Measurements from ENCODE around the gene ABLIM2. TPM values are rescaled to one million over a fixed set of nuclear protein-coding genes. Genes with fewer than 3 reads are reported as not detected.

ABLIM2 gene
- total and polyA plus RNA-seq, 2 of the 8 experiments (the other 6 are each of a cell fraction or from before 2014, with no cell fraction given) = 2.8 to 3.0 TPM

DNA sequence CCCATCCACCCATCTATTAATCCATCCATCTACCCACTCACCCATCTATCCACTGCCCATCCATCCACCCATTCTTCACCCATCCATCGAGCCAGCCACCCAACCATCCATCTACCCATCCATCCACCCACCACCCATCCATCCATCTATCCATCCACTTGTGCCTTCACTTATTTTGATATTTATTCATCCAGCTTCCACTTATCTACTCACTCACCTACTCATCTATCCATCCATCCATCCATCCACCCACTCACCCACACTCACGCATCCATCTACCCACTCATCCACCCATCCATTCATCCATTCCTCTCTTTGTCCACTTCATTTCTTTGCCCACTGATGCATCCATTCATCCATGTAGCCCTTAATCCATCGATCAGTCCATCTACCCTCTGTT lies 146.1 kb downstream of the ABLIM2 start:
- no peak overlapping the region for H3K4ac ChIP-seq (replicated peaks; ENCODE audit: insufficient read length, low read depth, low read length)
- H2BK5ac ChIP-seq (ENCODE audit: low read depth, low read length) = no peak overlapping the region
- H3K9ac ChIP-seq (replicated peaks in 1 of 4; ENCODE audit: extremely low read depth in 1 of 4, low read depth in 3 of 4, low read length in 3 of 4) = no peak overlapping the region
- WGBS, 2 experiments (ENCODE audit: extremely low coverage in 1 of 2, insufficient coverage in 1 of 2, insufficient read length in 1 of 2, insufficient replicate concordance in 2 of 2, low coverage in 1 of 2, low lambda C conversion rate in 2 of 2, missing lambda C conversion rate in 1 of 2) = 93% methylated on average over 3 of the region's 3 CpGs; no CpG with 5 or more reads in 1 of the 2 experiments
- DNase-seq (ENCODE audit: low read depth in 1 of 2, low spot score in 2 of 2) (no peak), FAIRE-seq (no peak)
- H3K56ac ChIP-seq (replicated peaks; ENCODE audit: insufficient read length, low read depth, low read length) = no peak overlapping the region
- no peak overlapping the region for H2BK20ac ChIP-seq (ENCODE audit: low read length)
- H4K8ac ChIP-seq (ENCODE audit: extremely low read depth, insufficient read depth, low read length) = no peak overlapping the region
- no peak overlapping the region for H3K18ac ChIP-seq (ENCODE audit: extremely low read depth, low read length)
- no peaks in the 10 kb centered on the region for H3K9me3 ChIP-seq (ENCODE audit: insufficient read depth in 2 of 2, low read depth in 1 of 2, low read length in 1 of 2)
- no peak overlapping the region for H2AFZ ChIP-seq (ENCODE audit: low read length)
- no peak overlapping the region for H3K4me2 ChIP-seq (ENCODE audit: insufficient read depth in 1 of 2, low read depth in 2 of 2, low read length in 2 of 2)
- no peaks in the 10 kb centered on the region for H3K79me1 ChIP-seq (ENCODE audit: low read depth, low read length)
- no peaks in the 10 kb centered on the region for H3K79me2 ChIP-seq (ENCODE audit: control insufficient read depth in 1 of 2, insufficient read depth in 2 of 2, low read length in 2 of 2)
- no peaks in the 10 kb centered on the region for H3K27me3 ChIP-seq (replicated peaks in 1 of 4; ENCODE audit: control insufficient read depth in 3 of 4, extremely low read depth in 1 of 4, insufficient read depth in 3 of 4, low read length in 3 of 4)
- H2BK120ac ChIP-seq (replicated peaks; ENCODE audit: low read depth, low read length) = no peak overlapping the region
- peaks cover 0 to 1% of the 10 kb centered on the region in 2 experiments for H4K20me1 ChIP-seq (replicated peaks in 1 of 2; ENCODE audit: control insufficient read depth in 1 of 2, insufficient read depth in 2 of 2, low read length in 2 of 2)
- H3K23ac ChIP-seq (ENCODE audit: insufficient read length) = no peak overlapping the region
- H3K14ac ChIP-seq (ENCODE audit: insufficient read length) = no peak overlapping the region
- H2BK12ac ChIP-seq (ENCODE audit: low read depth, low read length) = no peak overlapping the region
- H3K36me3 ChIP-seq (ENCODE audit: control insufficient read depth in 2 of 4, insufficient read depth in 4 of 4, low read length in 3 of 4) = no peaks in the 10 kb centered on the region
- H3K23me2 ChIP-seq (ENCODE audit: low read depth, low read length) = peaks cover 13% of the 10 kb centered on the region; the same call in 1 of the 2 replicates
- ChIA-PET CTCF (ENCODE audit: partially characterized antibody) (interaction anchor here (1.1 to 1.2 kb wide), 2 partner anchors 29 to 277 kb away, joined by 3 read pairs; no protein-coding TSS in a partner anchor), POLR2A (ENCODE audit: partially characterized antibody) (no interaction called here)
- no peak overlapping the region for H3K4me3 ChIP-seq (ENCODE audit: extremely low read depth in 1 of 4, insufficient read depth in 2 of 4, low read depth in 3 of 4, low read length in 4 of 4)
- no peak overlapping the region for H4K5ac ChIP-seq (ENCODE audit: insufficient read length, low read depth, low read length)
- no peak overlapping the region for H2BK15ac ChIP-seq (ENCODE audit: low read length)
- no peak overlapping the region for H4K91ac ChIP-seq (replicated peaks; ENCODE audit: insufficient read length, low read length)
- no peak overlapping the region for H3K27ac ChIP-seq (ENCODE audit: low read depth, low read length)
- H3K4me1 ChIP-seq (replicated peaks in 1 of 4; ENCODE audit: control insufficient read depth in 3 of 4, insufficient read depth in 4 of 4, low read length in 3 of 4) = no peaks in the 10 kb centered on the region
- H2AK5ac ChIP-seq (ENCODE audit: low read depth, low read length) = no peak overlapping the region
- TF ChIP-seq BCL11A (IDR thresholded peaks at IDR 0.05; ENCODE audit: low read depth in 2 of 2, low read length in 2 of 2) (no peak), EGR1 (IDR thresholded peaks at IDR 0.05; ENCODE audit: borderline replicate concordance, low read depth, low read length) (no peak), SUZ12 (IDR thresholded peaks at IDR 0.05; ENCODE audit: low read length) (no peak), CTCF (IDR thresholded peaks at IDR 0.05; ENCODE audit: control extremely low read depth in 1 of 3, insufficient read depth in 1 of 3, low read depth in 1 of 3, low read length in 3 of 3) (no peak), TEAD4 (IDR thresholded peaks at IDR 0.05; ENCODE audit: low read depth, low read length) (no peak), CTBP2 (IDR thresholded peaks at IDR 0.05; ENCODE audit: borderline replicate concordance, insufficient read depth, insufficient read length, low read length) (no peak), ZNF274 (IDR thresholded peaks at IDR 0.05; ENCODE audit: borderline replicate concordance, extremely low read depth, low read length) (no peak), TBP (IDR thresholded peaks at IDR 0.05; ENCODE audit: low read depth, low read length) (no peak), BRCA1 (IDR thresholded peaks at IDR 0.05; ENCODE audit: low read depth, low read length) (no peak)
- TF ChIP-seq, protein P1, sequence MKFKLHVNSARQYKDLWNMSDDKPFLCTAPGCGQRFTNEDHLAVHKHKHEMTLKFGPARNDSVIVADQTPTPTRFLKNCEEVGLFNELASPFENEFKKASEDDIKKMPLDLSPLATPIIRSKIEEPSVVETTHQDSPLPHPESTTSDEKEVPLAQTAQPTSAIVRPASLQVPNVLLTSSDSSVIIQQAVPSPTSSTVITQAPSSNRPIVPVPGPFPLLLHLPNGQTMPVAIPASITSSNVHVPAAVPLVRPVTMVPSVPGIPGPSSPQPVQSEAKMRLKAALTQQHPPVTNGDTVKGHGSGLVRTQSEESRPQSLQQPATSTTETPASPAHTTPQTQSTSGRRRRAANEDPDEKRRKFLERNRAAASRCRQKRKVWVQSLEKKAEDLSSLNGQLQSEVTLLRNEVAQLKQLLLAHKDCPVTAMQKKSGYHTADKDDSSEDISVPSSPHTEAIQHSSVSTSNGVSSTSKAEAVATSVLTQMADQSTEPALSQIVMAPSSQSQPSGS (IDR thresholded peaks at IDR 0.05; ENCODE audit: low read length) = no peak

All from H1 (cell line).